22Rv1 (cell line): Measurements from ENCODE around the gene STIM1.
"Not testable (repeated sequence)": the region's sequence is repeated elsewhere in the genome, so short reads cannot be mapped to it uniquely, and the experiment has no call there.

ENCODE experiments used
- H3K27ac ChIP-seq: fragments of 450-650 bp; 2 replicates; pipeline ENCODE4 v1.5.1; 2017
- ZFX ChIP-seq: fragments of 450-650 bp; IDR thresholded peaks from 2 replicates; pipeline ENCODE4 v1.6.1; 2017; ENCODE audit warnings: antibody characterized with exemption, borderline replicate concordance
- TF ChIP-seq, protein P1 (sequence below): fragments of 450-650 bp; IDR thresholded peaks from 2 replicates; pipeline ENCODE4 v1.5.1; 2017; ENCODE audit warnings: mild to moderate bottlenecking

Gene STIM1

DNA sequence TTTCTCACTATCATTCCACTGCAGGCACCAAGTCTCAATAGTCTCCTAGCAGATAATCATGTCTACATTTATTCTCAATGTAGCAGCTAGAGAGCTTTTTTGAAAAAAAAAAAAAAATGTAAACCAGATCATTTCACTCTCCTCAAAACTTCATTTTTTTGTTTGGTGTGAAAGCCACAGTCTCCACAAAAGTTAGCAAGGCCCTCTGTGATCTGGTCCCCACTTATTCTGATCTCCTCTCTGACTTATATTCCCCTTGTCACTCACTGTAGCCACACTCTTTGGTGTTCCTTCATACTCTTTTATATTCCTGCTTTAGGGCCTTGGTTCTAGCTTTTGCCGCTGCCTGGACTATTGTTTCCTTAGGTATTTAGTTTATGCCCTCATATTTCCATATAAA, 137.5 kb downstream of the STIM1 start:
- no peak overlapping the region for H3K27ac ChIP-seq
- TF ChIP-seq, protein P1, sequence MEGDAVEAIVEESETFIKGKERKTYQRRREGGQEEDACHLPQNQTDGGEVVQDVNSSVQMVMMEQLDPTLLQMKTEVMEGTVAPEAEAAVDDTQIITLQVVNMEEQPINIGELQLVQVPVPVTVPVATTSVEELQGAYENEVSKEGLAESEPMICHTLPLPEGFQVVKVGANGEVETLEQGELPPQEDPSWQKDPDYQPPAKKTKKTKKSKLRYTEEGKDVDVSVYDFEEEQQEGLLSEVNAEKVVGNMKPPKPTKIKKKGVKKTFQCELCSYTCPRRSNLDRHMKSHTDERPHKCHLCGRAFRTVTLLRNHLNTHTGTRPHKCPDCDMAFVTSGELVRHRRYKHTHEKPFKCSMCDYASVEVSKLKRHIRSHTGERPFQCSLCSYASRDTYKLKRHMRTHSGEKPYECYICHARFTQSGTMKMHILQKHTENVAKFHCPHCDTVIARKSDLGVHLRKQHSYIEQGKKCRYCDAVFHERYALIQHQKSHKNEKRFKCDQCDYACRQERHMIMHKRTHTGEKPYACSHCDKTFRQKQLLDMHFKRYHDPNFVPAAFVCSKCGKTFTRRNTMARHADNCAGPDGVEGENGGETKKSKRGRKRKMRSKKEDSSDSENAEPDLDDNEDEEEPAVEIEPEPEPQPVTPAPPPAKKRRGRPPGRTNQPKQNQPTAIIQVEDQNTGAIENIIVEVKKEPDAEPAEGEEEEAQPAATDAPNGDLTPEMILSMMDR = no peak
- TF ChIP-seq ZFX = no peak

DNA sequence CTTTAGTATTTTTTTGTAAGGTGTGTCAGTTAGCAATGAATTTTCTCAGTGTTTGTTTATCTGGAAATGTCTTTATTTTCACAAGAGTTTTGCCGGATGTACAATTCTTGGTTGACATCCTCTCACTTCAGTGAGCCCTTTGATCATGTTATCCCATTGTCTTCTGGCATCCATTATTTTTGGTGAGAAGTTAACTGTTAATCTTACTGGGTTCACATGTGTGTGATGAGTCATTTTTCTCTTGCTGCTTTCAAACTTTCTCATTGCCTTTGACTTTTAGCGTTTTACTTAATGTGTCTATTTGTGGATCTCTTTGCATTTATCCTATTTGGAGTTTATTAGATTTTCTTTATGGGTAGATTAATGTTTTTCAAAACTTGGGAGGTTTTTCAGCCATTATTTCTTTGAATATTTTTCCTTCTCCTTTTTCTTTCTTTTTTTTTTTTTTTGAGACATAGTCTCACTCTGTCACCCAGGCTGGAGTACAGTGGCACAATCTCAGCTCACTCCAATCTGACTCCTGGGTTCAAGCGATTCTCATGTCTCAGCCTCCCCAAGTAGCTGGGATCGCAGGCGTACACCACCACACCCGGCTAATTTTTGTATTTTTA, 138.7 kb downstream of the STIM1 start:
- no peak overlapping the region for H3K27ac ChIP-seq
- no peak for TF ChIP-seq ZFX
- TF ChIP-seq, protein P1 = no peak

DNA sequence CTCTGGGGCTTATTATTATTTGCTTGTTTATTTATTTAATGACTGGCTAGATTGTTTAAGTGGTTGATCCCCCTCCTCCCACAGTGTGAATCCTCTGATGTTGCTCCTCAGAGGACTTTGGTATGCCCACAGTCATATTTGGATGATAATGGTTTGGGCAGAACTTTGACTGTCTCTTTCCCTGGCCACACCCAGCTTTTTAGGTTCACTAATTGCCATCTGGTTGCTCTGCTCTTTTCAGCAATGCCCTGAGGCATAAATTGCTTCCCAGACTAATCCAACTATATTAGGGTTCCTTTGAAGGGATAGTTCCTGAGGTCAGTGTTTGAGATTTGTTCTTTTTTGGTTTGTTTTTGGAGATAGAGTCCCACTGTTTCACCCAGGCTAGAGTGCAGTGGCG, 139.8 kb downstream of the STIM1 start:
- no peak overlapping the region for H3K27ac ChIP-seq
- TF ChIP-seq, protein P1 = no peak
- TF ChIP-seq ZFX = no peak

DNA sequence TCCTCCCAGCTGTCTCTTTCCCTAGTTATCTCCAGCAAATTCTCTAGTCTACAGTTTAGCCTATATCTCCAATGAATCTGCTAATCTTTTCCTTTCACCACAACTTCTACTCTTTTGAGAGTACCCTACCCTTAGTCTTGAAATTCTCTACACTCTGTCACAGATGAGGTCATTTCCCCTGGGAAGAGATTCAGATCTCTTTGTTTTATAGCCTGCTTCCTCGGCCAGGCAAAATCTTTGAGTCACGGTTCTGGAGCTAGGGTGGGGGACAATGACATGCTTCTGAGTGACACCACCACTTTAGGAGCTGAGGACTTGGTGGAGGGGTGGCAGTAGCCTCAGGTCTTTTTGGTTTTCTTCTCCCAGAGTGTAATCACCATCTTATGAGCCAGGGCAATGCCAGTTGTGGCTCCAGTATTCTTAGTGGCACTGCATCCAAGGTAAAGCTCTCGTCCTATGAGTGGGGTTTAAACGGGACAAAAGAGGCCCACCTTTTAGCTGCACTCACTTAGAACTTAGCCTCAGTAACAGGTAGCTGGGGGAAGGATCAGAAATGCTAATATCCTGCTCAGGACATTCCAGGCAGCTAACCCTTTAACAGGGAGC, 140.6 kb downstream of the STIM1 start:
- no peak for TF ChIP-seq ZFX
- TF ChIP-seq, protein P1 = no peak
- H3K27ac ChIP-seq = no peak overlapping the region

DNA sequence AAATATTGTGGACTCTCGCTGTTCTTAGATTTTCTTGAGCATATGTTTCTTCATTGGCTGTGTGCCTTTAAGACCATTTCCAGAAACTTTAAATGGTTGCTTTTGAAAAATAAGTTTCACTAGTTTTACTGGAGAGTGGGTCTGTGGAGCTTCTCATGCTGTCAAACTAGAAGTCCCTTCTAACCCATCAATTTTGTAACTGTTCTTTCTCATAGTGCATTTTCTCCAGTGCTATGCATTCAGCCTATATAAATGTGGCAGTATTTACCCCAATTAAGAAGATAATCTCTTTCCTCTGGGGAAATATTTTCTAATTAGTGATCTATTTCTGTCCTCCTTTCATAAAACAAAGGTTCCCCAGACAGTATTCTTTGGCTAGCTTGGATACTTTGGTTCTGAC, 141.2 kb downstream of the STIM1 start:
- TF ChIP-seq, protein P1 = no peak
- no peak for TF ChIP-seq ZFX
- H3K27ac ChIP-seq = no peak overlapping the region

DNA sequence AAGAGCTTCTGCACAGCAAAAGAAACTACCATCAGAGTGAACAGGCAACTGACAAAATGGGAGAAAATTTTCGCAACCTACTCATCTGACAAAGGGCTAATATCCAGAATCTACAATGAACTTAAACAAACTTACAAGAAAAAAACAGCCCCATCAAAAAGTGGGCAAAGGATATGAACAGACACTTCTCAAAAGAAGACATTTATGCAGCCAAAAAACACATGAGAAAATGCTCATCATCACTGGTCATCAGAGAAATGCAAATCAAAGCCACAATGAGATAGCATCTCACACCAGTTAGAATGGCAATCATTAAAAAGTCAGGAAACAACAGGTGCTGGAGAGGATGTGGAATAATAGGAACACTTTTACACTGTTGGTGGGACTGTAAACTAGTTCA, 149.3 kb downstream of the STIM1 start:
- H3K27ac ChIP-seq = not testable (repeated sequence)

DNA sequence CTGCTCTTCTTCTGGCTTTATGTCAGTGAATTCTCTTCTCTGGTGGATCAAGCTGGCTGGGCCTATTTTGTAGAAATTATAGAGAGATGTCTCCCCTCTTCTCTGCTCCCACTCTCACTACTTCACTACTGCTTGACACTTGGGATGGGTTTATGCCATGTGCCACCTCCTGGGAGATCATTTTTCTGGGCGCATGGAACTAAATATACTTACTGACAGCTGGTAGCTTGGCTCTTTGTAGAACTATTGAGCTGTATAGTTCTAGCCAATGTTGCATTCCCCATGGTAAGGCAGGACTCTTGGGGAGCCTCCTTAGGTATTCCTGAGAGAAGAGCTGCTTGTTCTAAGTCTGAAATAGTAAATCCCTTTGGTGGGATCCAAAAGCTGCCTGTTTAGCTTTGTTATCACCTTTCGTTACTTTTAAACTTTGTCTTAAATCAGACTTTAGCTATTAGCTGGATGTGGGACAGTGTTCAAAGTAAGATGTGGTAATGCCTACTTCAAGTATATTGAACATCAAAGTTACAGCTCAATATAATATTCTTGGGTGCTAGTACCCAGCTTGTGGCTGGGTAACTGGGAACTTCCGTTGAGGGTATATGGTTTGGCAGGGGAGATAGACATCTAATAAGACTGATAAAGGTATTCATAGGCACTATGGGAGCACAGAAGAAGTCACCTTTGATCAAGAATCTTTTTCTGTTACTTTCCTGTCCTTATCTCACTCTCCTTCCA, 151.6 kb downstream of the STIM1 start:
- no peak for TF ChIP-seq ZFX
- TF ChIP-seq, protein P1 = no peak
- H3K27ac ChIP-seq = no peak overlapping the region

DNA sequence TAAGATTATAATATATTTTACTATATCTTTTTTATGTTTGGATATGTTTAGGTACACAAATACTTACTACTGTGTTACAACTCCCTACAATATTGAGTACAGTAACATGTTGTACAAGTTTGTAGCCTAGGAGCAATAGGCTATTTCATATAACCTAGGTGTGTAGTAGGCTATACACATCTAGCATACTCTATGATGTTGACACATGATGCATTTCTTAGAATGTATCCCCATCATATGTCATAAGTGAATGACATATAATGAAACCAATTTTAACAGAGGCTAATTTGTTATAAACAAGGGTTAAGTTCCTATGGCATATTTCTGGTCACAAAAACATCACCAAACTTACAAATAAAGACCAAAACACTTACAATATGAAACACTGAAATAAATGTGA, 152.7 kb downstream of the STIM1 start:
- H3K27ac ChIP-seq = no peak overlapping the region
- TF ChIP-seq ZFX = no peak
- TF ChIP-seq, protein P1 = no peak

DNA sequence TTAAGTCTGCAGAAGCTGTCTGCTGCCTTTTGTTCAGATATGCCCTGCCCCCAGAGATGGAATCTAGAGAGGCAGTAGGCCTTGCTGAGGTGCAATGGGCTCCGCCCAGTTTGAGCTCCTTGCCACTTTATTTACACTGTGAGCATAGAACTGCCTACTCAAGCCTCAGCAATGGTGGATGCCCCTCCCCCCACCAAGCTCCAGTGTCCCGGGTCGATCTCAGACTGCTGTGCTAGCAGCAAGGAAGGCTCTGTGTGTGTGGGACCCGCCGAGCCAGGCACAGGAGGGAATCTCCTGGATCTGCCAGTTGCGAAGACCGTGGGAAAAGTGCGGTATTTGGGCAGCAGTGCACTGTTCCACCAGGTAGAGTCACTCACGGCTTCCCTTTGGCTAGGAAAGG, 161.1 kb downstream of the STIM1 start:
- not testable (repeated sequence) for H3K27ac ChIP-seq
